Transverse colon (tissue), 4 donors: ENCODE results near the gene PARM1. TPM values are rescaled to one million over a fixed set of nuclear protein-coding genes. Genes with fewer than 3 reads are reported as not detected.
"Not testable (repeated sequence)": the region's sequence is repeated elsewhere in the genome, so short reads cannot be mapped to it uniquely, and the experiment has no call there.

Experiments
- DNase-seq: peaks from one replicate; pipeline ENCODE4 v3.0.0-alpha.2; 2019
- H3K27ac ChIP-seq, 4 donors: fragments of 200-600 bp; sonication (generic); 2 replicates each; pipeline ENCODE4 v1.5.1; 2016 to 2018; ENCODE audit warnings: inconsistent platforms in 4 of 4
- H3K27me3 ChIP-seq: fragments of 200-600 bp; sonication (generic); 2 replicates; pipeline ENCODE4 v1.5.1; 2017; ENCODE audit warnings: inconsistent platforms
- H3K36me3 ChIP-seq, 4 donors: fragments of 200-600 bp; sonication (generic); 2 replicates each; pipeline ENCODE4 v1.5.1; 2017 to 2019; ENCODE audit warnings: inconsistent platforms in 4 of 4
- H3K4me1 ChIP-seq, 4 donors: fragments of 200-600 bp; sonication (generic); 2 replicates each; pipeline ENCODE4 v1.5.1; 2017 to 2020; ENCODE audit warnings: inconsistent platforms in 4 of 4
- H3K4me3 ChIP-seq, 4 donors: fragments of 200-600 bp; sonication (generic); 1 replicate in 1 of 4; 2 replicates in 3 of 4; pipeline versions ENCODE4 v1.5.1 to v1.6.1; 2017 to 2019; ENCODE audit warnings: inconsistent platforms in 4 of 4
- H3K9me3 ChIP-seq, 2 donors: fragments of 200-600 bp; sonication (generic); 2 replicates each; pipeline ENCODE4 v1.5.1; 2017 to 2019; ENCODE audit warnings: inconsistent platforms in 2 of 2
- EP300 ChIP-seq: sonication (generic); formaldehyde crosslinking; IDR thresholded peaks from one replicate; pipeline ENCODE4 v1.6.1; 2017; ENCODE audit warnings: antibody characterized with exemption, low read depth
- POLR2A ChIP-seq: fragments of 450-650 bp; IDR thresholded peaks from one replicate; pipeline ENCODE4 v1.6.1; 2016; ENCODE audit warnings: antibody characterized with exemption, mild to moderate bottlenecking, moderate library complexity
- POLR2AphosphoS5 ChIP-seq, 3 donors: sonication (generic); formaldehyde crosslinking; IDR thresholded peaks; one replicate each; pipeline ENCODE4 v1.6.1; 2016; ENCODE audit warnings: antibody characterized with exemption in 3 of 3
- WGBS, 2 donors: methylation state at CpG; one replicate each; pipeline ENCODE4 v1.1.5; 2018; ENCODE audit warnings: low coverage in 1 of 2; 5-methylcytosine and 5-hydroxymethylcytosine counted together
- in situ Hi-C, 4 donors: fragments of 200-750 bp; cut with MboI; loops; one replicate each; pipeline versions ENCODE4 v1.15.0 to v1.15.1; 2017; ENCODE audit warnings: low sequenced_read_pairs in 3 of 4, low pct_ligation_motif_present in 1 of 4, low pct_unique_long_range_greater_than_20kb in 1 of 4
- intact Hi-C: fragments of 100-400 bp; cut with DNase I; formaldehyde crosslinking; loops from one replicate; pipeline ENCODE4 v1.15.1; 2023; ENCODE audit warnings: low total_unique reads
- total RNA-seq, 4 donors: library from RNA; depleted of rRNA; stranded (reverse); fragments of >200 nt; gene quantifications; one replicate each; pipeline ENCODE4 v1.1.0, GENCODE V29; 2016
- TF ChIP-seq, protein P1 (sequence below), 5 experiments: fragments of 200-600 bp in 3 of 5; fragments of 450-650 bp in 2 of 5; sonication (generic) in 3 of 5; IDR thresholded peaks; 1 replicate in 2 of 5; 2 replicates in 3 of 5; pipeline ENCODE4 v1.5.1; 2016 to 2017; ENCODE audit warnings: antibody characterized with exemption in 5 of 5, inconsistent platforms in 3 of 5, mild to moderate bottlenecking in 2 of 5, moderate library complexity in 1 of 5

Gene PARM1
- total RNA-seq, 4 donors from 2014 or later = 61.7 to 183 (median 120) TPM

DNA sequence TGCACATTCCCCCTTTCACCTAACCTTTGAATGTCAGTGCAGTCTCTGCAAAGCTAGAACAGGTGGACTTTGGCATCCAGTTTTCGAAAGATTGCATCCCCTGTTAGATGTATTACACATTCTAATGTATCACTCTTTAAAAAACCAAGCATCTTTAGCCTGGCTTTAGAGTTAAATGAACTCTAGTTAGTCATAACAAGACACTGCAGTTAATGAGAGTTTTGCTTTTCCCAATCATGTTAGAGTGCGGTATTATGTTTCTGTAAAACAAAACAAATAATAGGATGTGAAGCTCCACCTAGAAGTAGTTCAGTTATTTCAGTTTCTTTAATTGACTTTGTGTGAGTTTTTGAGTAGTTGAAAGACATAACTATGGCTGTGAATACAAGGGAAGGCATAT lies 42.2 kb downstream of the PARM1 start:
- no peak for DNase-seq
- Histone ChIP-seq H3K27ac (no peak overlapping the region), H3K36me3 (peaks cover 0 to 5% (median 0%) of the 10 kb centered on the region in 4 donors), H3K27me3 (no peaks in the 10 kb centered on the region), H3K9me3 (peaks cover 0 to 5% of the 10 kb centered on the region in 2 donors), H3K4me1 (peaks cover 0 to 2% (median 0%) of the 10 kb centered on the region in 4 donors), H3K4me3 (no peak overlapping the region)
- intact Hi-C loops = no loop called here
- WGBS, 2 donors = 71 to 93% methylated on average over 1 to 2 of the region's 2 CpGs
- in situ Hi-C loops = no loop called here
- no peak for TF ChIP-seq POLR2A

GRCh38 chr4:74975848-74976824 lies 43.2 kb downstream of the PARM1 start:
- TF ChIP-seq EP300 = no peak
- TF ChIP-seq, protein P1, sequence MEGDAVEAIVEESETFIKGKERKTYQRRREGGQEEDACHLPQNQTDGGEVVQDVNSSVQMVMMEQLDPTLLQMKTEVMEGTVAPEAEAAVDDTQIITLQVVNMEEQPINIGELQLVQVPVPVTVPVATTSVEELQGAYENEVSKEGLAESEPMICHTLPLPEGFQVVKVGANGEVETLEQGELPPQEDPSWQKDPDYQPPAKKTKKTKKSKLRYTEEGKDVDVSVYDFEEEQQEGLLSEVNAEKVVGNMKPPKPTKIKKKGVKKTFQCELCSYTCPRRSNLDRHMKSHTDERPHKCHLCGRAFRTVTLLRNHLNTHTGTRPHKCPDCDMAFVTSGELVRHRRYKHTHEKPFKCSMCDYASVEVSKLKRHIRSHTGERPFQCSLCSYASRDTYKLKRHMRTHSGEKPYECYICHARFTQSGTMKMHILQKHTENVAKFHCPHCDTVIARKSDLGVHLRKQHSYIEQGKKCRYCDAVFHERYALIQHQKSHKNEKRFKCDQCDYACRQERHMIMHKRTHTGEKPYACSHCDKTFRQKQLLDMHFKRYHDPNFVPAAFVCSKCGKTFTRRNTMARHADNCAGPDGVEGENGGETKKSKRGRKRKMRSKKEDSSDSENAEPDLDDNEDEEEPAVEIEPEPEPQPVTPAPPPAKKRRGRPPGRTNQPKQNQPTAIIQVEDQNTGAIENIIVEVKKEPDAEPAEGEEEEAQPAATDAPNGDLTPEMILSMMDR (IDR thresholded peaks at IDR 0.05) = no peak
- Histone ChIP-seq H3K27me3 (no peaks in the 10 kb centered on the region), H3K9me3 (peaks cover 0 to 5% of the 10 kb centered on the region in 2 donors), H3K36me3 (peaks cover 0 to 5% (median 0%) of the 10 kb centered on the region in 4 donors), H3K4me3 (no peak overlapping the region), H3K4me1 (peaks cover 0 to 2% (median 0%) of the 10 kb centered on the region in 4 donors), H3K27ac (no peak overlapping the region)
- in situ Hi-C loops (no loop called here), intact Hi-C loops (no loop called here)
- WGBS, 2 donors = 95% methylated on average over 1 of the region's 2 CpGs; no CpG with 5 or more reads in 1 of the 2 donors
- DNase-seq = no peak

- Histone ChIP-seq H3K4me3 (no peak overlapping the region), H3K36me3 (no peaks in the 10 kb centered on the region), H3K4me1 (no peaks in the 10 kb centered on the region), H3K9me3 (peaks cover 0 to 2% of the 10 kb centered on the region in 2 donors), H3K27me3 (no peaks in the 10 kb centered on the region), H3K27ac (no peak overlapping the region)
- TF ChIP-seq POLR2AphosphoS5 (IDR thresholded peaks at IDR 0.05) = no peak
- WGBS, 2 donors = 85 to 90% methylated on average over 1 of the region's 1 CpG
- in situ Hi-C loops = no loop called here
- no peak for DNase-seq
- intact Hi-C loops = no loop called here
Observed at GRCh38 chr4:74982546-74983252, 49.8 kb downstream of the PARM1 start.

DNA sequence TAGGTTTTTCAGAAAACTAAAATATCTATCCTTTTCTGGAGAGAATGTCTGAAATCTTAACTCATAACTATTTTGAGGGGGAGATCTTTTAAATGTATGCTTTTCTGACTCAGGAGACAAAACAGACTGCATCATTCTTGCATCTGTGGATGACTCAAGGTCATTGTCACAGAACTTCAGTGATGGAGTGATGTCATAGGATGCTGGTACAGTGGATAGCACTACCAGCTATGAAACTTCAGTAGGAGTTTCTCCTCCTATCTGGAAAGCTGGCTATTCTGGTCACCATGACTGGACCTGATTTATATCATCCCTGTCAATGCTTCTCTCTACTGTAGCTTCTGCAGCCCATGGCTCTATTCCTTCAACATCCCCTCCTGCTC lies 50.3 kb downstream of the PARM1 start:
- H3K9me3 ChIP-seq = no peaks in the 10 kb centered on the region
- intact Hi-C loops = no loop called here
- no peak for DNase-seq
- no peak overlapping the region for H3K27ac ChIP-seq
- H3K27me3 ChIP-seq = no peaks in the 10 kb centered on the region
- H3K4me1 ChIP-seq = no peaks in the 10 kb centered on the region
- TF ChIP-seq POLR2AphosphoS5 (IDR thresholded peaks at IDR 0.05) (no peak), EP300 (no peak), POLR2A (no peak)
- TF ChIP-seq, protein P1 (IDR thresholded peaks at IDR 0.05) = no peak
- no peaks in the 10 kb centered on the region for H3K36me3 ChIP-seq
- in situ Hi-C loops = no loop called here
- H3K4me3 ChIP-seq = no peak overlapping the region

GRCh38 chr4:74990276-74990875 lies 57.5 kb downstream of the PARM1 start:
- intact Hi-C loops (no loop called here), in situ Hi-C loops (no loop called here)
- no peak overlapping the region for H3K4me3 ChIP-seq
- TF ChIP-seq POLR2A (no peak), EP300 (no peak), POLR2AphosphoS5 (IDR thresholded peaks at IDR 0.05) (no peak)
- TF ChIP-seq, protein P1 (IDR thresholded peaks at IDR 0.05) = no peak
- H3K27me3 ChIP-seq = no peaks in the 10 kb centered on the region
- H3K9me3 ChIP-seq = no peaks in the 10 kb centered on the region
- H3K4me1 ChIP-seq = no peaks in the 10 kb centered on the region
- no peaks in the 10 kb centered on the region for H3K36me3 ChIP-seq
- no peak overlapping the region for H3K27ac ChIP-seq
- WGBS, 2 donors = 76 to 100% methylated on average over 1 to 2 of the region's 2 CpGs
- no peak for DNase-seq

DNA sequence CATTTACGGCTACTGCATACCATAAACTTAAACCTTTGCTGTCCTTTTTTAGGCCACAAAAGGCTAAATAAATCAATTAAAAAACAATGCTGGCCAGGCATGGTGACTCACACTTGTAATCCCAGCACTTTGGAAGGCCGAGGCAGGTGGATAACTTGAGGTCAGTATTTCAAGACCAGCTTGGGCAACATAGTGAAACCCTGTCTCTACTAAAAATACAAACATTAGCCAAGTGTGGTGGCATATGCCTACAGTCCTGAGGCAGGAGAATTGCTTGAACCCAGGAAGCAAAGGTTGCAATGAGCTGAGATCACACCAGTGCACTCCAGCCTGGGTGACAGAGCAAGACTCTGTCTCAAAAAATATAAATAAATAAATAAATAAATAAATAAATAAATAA lies 61.5 kb downstream of the PARM1 start:
- DNase-seq, H3K27me3 ChIP-seq, H3K4me1 ChIP-seq, intact Hi-C loops, H3K4me3 ChIP-seq, in situ Hi-C loops, H3K27ac ChIP-seq, H3K9me3 ChIP-seq, H3K36me3 ChIP-seq: not testable (repeated sequence)
- WGBS, 2 donors = 82 to 90% methylated on average over 1 to 2 of the region's 2 CpGs
